SK-N-SH (cell line): ENCODE data around the gene MTG1.

Experiments used
- EP300 ChIP-seq, 2 experiments: IDR thresholded peaks; 2 replicates each; pipeline versions ENCODE4 v1.4.0 to v1.6.1; 2012; ENCODE audit warnings: borderline replicate concordance in 1 of 2, low read depth in 1 of 2, low read length in 1 of 2
- GABPA ChIP-seq: IDR thresholded peaks from 2 replicates; pipeline ENCODE4 v1.4.0; 2012; ENCODE audit warnings: low read depth, mild to moderate bottlenecking
- GATA2 ChIP-seq: sonication (generic); formaldehyde crosslinking; IDR thresholded peaks from 2 replicates; pipeline ENCODE4 v1.5.0; 2020; ENCODE audit warnings: mild to moderate bottlenecking, missing genetic modification reagents
- JUND ChIP-seq: IDR thresholded peaks from 2 replicates; pipeline ENCODE4 v1.4.0; 2012
- MEF2A ChIP-seq: IDR thresholded peaks from 2 replicates; pipeline ENCODE4 v1.4.0; 2012; ENCODE audit warnings: low read depth, borderline replicate concordance
- MXI1 ChIP-seq: IDR thresholded peaks from 2 replicates; pipeline ENCODE4 v1.6.1; 2012; ENCODE audit warnings: mild to moderate bottlenecking, low read depth, low read length, improper control_type of control experiment
- SIN3A ChIP-seq: IDR thresholded peaks from 2 replicates; pipeline ENCODE4 v1.6.1; 2012; ENCODE audit warnings: low read depth, mild to moderate bottlenecking, low read length, moderate library complexity, borderline replicate concordance
- TAF1 ChIP-seq: IDR thresholded peaks from 2 replicates; pipeline ENCODE4 v1.6.1; 2012; ENCODE audit warnings: low read depth, mild to moderate bottlenecking, low read length, moderate library complexity, borderline replicate concordance
- TEAD4 ChIP-seq: IDR thresholded peaks from 2 replicates; pipeline ENCODE4 v1.4.0; 2012; ENCODE audit warnings: mild to moderate bottlenecking, borderline replicate concordance; ENCODE audit not compliant: insufficient read depth
- YY1 ChIP-seq: IDR thresholded peaks from 2 replicates; pipeline ENCODE4 v1.4.0; 2012; ENCODE audit warnings: low read depth, mild to moderate bottlenecking
- TF ChIP-seq, protein P1 (sequence below): fragments of 200-600 bp; sonication (generic); IDR thresholded peaks from 2 replicates; pipeline ENCODE4 v1.6.1; 2017; ENCODE audit warnings: antibody characterized with exemption, mild to moderate bottlenecking, moderate library complexity
- TF ChIP-seq, protein P2 (sequence below): IDR thresholded peaks from 2 replicates; pipeline ENCODE4; 2012
- TF ChIP-seq, protein P3 (sequence below): IDR thresholded peaks from 2 replicates; pipeline ENCODE4 v1.4.0; 2012; ENCODE audit warnings: low read depth
- TF ChIP-seq, protein P4 (sequence below): fragments of 150-350 bp; IDR thresholded peaks from 2 replicates; pipeline ENCODE4 v1.6.1; 2017; ENCODE audit warnings: antibody characterized with exemption, low read length, low read depth, borderline replicate concordance

DNA sequence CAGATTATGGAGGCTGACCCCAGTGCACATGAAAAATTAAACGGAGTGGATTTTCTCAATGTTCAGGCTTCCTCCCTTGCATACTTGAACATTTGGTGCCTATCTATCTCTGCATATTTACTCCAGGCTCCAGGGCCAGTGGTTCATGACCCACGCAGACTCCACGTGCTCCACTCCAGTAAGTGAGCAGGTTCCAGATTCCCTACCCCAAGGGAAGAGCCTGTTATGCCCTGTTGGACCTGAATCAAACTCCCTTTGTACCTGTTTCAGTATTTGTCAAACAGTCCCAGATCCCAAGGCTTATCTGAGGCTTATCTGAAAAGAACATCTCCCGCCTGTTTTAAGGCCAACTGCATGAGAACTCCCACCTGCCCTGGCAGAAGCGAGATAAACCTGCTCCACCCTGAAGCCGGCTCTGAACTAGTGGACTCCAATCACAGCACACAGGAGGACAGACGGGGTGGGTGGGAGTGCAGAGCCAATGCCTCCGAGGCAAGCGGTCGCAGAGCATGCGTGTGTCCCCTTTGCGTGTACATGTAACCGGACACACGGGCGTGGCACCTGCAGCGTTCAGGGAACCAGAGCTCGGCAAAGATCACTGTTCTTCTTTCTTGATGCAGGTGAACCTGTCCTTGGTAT is 33.9 kb upstream of the MTG1 start:
- TF ChIP-seq SIN3A: no peak
- TF ChIP-seq, protein P1, sequence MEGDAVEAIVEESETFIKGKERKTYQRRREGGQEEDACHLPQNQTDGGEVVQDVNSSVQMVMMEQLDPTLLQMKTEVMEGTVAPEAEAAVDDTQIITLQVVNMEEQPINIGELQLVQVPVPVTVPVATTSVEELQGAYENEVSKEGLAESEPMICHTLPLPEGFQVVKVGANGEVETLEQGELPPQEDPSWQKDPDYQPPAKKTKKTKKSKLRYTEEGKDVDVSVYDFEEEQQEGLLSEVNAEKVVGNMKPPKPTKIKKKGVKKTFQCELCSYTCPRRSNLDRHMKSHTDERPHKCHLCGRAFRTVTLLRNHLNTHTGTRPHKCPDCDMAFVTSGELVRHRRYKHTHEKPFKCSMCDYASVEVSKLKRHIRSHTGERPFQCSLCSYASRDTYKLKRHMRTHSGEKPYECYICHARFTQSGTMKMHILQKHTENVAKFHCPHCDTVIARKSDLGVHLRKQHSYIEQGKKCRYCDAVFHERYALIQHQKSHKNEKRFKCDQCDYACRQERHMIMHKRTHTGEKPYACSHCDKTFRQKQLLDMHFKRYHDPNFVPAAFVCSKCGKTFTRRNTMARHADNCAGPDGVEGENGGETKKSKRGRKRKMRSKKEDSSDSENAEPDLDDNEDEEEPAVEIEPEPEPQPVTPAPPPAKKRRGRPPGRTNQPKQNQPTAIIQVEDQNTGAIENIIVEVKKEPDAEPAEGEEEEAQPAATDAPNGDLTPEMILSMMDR: no peak
- no peak for TF ChIP-seq EP300 (IDR thresholded peaks at IDR 0.05; ENCODE audit: borderline replicate concordance in 1 of 2, low read depth in 1 of 2, low read length in 1 of 2)
- TF ChIP-seq, protein P2, sequence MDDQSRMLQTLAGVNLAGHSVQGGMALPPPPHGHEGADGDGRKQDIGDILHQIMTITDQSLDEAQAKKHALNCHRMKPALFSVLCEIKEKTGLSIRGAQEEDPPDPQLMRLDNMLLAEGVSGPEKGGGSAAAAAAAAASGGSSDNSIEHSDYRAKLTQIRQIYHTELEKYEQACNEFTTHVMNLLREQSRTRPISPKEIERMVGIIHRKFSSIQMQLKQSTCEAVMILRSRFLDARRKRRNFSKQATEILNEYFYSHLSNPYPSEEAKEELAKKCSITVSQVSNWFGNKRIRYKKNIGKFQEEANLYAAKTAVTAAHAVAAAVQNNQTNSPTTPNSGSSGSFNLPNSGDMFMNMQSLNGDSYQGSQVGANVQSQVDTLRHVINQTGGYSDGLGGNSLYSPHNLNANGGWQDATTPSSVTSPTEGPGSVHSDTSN: no peak
- TF ChIP-seq GABPA: no peak
- TF ChIP-seq MEF2A: no peak
- TF ChIP-seq, protein P3, sequence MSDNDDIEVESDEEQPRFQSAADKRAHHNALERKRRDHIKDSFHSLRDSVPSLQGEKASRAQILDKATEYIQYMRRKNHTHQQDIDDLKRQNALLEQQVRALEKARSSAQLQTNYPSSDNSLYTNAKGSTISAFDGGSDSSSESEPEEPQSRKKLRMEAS: no peak
- TF ChIP-seq TAF1: no peak
- no peak for TF ChIP-seq JUND
- 0 out of 2 replicates have a peak, but pooled peaks have one; percentile 11 for TF ChIP-seq MXI1
- no peak for TF ChIP-seq TEAD4
- TF ChIP-seq YY1: no peak
- peak; percentile 60 for TF ChIP-seq GATA2 (CRISPR knock-in tag)
- TF ChIP-seq, protein P4, sequence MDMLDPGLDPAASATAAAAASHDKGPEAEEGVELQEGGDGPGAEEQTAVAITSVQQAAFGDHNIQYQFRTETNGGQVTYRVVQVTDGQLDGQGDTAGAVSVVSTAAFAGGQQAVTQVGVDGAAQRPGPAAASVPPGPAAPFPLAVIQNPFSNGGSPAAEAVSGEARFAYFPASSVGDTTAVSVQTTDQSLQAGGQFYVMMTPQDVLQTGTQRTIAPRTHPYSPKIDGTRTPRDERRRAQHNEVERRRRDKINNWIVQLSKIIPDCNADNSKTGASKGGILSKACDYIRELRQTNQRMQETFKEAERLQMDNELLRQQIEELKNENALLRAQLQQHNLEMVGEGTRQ: no peak
